ENCODE measurements around the gene CACNA2D2. TPM values are rescaled to one million over a fixed set of nuclear protein-coding genes. Genes with fewer than 3 reads are reported as not detected.
"Not testable (repeated sequence)": the region's sequence is repeated elsewhere in the genome, so short reads cannot be mapped to it uniquely, and the experiment has no call there.

Gene CACNA2D2
- total RNA-seq, 1 experiment from 2014 or later, result 0.33 TPM

- no peak for DNase-seq (ENCODE audit: low spot score)
Measured at GRCh38 chr3:50530001-50530970, 26.9 kb upstream of the CACNA2D2 start.

- peak; percentile 39 for DNase-seq (ENCODE audit: low spot score)
Measured at GRCh38 chr3:50525987-50526386, 22.6 kb upstream of the CACNA2D2 start.

- DNase-seq (ENCODE audit: low spot score), result no peak
Measured at GRCh38 chr3:50525191-50525910, 21.9 kb upstream of the CACNA2D2 start.

GRCh38 chr3:50524746-50525145 is 21.3 kb upstream of the CACNA2D2 start:
- DNase-seq (ENCODE audit: low spot score), result no peak

GRCh38 chr3:50523279-50523811 is 19.9 kb upstream of the CACNA2D2 start:
- DNase-seq (ENCODE audit: low spot score), result no peak

- DNase-seq (ENCODE audit: low spot score), result no peak
Measured at GRCh38 chr3:50521572-50521971, 18.1 kb upstream of the CACNA2D2 start.

- no peak for DNase-seq (ENCODE audit: low spot score)
Measured at GRCh38 chr3:50520849-50521248, 17.4 kb upstream of the CACNA2D2 start.

- peak; percentile 62 for DNase-seq (ENCODE audit: low spot score)
Measured at GRCh38 chr3:50519471-50520089, 16.1 kb upstream of the CACNA2D2 start.

- DNase-seq (ENCODE audit: low spot score), result no peak
Measured at GRCh38 chr3:50518436-50518835, 15.0 kb upstream of the CACNA2D2 start.

GRCh38 chr3:50517721-50518206 is 14.3 kb upstream of the CACNA2D2 start:
- DNase-seq (ENCODE audit: low spot score), result no peak

- no peak for DNase-seq (ENCODE audit: low spot score)
Measured at GRCh38 chr3:50516440-50516871, 13.0 kb upstream of the CACNA2D2 start.

GRCh38 chr3:50515565-50516439 is 12.4 kb upstream of the CACNA2D2 start:
- DNase-seq (ENCODE audit: low spot score), result no peak

- DNase-seq (ENCODE audit: low spot score), result not testable (repeated sequence)
Measured at GRCh38 chr3:50512908-50513307, 9.5 kb upstream of the CACNA2D2 start.

GRCh38 chr3:50512131-50512530 is 8.7 kb upstream of the CACNA2D2 start:
- DNase-seq (ENCODE audit: low spot score), result no peak

- DNase-seq (ENCODE audit: low spot score), result no peak
Measured at GRCh38 chr3:50510325-50510724, 6.9 kb upstream of the CACNA2D2 start.

- DNase-seq (ENCODE audit: low spot score), result no peak
Measured at GRCh38 chr3:50509715-50510114, 6.3 kb upstream of the CACNA2D2 start.

- no peak for DNase-seq (ENCODE audit: low spot score)
Measured at GRCh38 chr3:50508821-50509220, 5.4 kb upstream of the CACNA2D2 start.

- no peak for DNase-seq (ENCODE audit: low spot score)
Measured at GRCh38 chr3:50506169-50506568, 2.7 kb upstream of the CACNA2D2 start.

GRCh38 chr3:50504681-50505080 is 1.2 kb upstream of the CACNA2D2 start:
- no peak for DNase-seq (ENCODE audit: low spot score)

- no peak for DNase-seq (ENCODE audit: low spot score)
Measured at GRCh38 chr3:50502584-50503423, 630 bp downstream of the CACNA2D2 start.
